HEK293 (cell line): ENCODE data around the gene GLB1L2.
"Not testable (repeated sequence)": the region's sequence is repeated elsewhere in the genome, so short reads cannot be mapped to it uniquely, and the experiment has no call there.

Experiments
- ZNF23 ChIP-seq: fragments of 450-650 bp; formaldehyde crosslinking; IDR thresholded peaks from 2 replicates; pipeline ENCODE4 v1.5.1; 2016; ENCODE audit warnings: missing biosample characterization, missing genetic modification characterization, borderline replicate concordance
- ZNF621 ChIP-seq: fragments of 450-650 bp; formaldehyde crosslinking; IDR thresholded peaks from 2 replicates; pipeline ENCODE4 v1.5.1; 2017; ENCODE audit warnings: missing biosample characterization, missing genetic modification characterization
- ZNF660 ChIP-seq: fragments of 450-650 bp; IDR thresholded peaks from 2 replicates; pipeline ENCODE4 v1.5.1; 2018; ENCODE audit warnings: missing biosample characterization, mild to moderate bottlenecking, missing genetic modification characterization
- TF ChIP-seq, protein P1 (sequence below): fragments of 450-650 bp; formaldehyde crosslinking; IDR thresholded peaks from 2 replicates; pipeline ENCODE4 v1.5.1; 2016; ENCODE audit warnings: missing biosample characterization, missing genetic modification characterization
- TF ChIP-seq, protein P2 (sequence below): fragments of 450-650 bp; formaldehyde crosslinking; IDR thresholded peaks from 2 replicates; pipeline ENCODE4 v1.5.1; 2016; ENCODE audit warnings: missing biosample characterization, missing genetic modification characterization
- TF ChIP-seq, protein P3 (sequence below): fragments of 450-650 bp; formaldehyde crosslinking; IDR thresholded peaks from 2 replicates; pipeline ENCODE4 v1.5.1; 2016; ENCODE audit warnings: missing biosample characterization, missing genetic modification characterization

DNA sequence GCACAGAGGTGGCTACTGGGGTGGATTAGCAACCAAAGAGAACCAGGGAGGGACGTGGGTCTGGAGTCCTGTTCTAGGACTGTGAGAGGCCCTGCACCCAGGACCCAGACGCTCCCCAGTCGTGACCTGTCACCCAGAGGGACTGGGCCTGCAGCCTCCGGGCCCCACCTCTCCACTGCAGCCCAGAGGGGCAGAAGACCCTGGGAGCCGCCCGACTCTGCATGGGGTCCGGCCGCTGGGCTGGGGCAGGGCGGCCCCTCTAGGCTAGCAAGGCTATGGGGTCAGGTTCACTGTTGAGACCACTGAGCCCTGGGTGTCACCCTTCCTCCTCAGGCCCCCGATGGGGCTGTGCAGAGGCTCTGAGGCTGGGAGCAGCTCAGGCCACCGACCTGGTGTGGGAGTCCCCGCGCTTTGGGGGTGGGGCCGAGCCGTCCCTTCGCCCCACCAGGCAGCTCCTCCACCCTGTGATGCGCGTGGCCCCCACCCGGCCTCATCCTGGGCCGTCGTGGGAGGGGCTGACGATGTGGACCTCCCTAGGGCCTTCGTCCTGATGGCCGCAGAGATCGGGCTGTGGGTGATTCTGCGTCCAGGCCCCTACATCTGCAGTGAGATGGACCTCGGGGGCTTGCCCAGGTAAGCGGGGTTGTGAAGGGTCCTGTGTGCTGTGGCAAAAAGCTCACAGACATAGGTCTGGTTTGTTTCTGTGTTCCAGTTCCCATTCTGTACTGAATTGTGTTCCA lies 12.9 kb downstream of the GLB1L2 start:
- TF ChIP-seq ZNF23 (tag by site-specific recombination); ZNF621; ZNF660 (tag by site-specific recombination): not testable (repeated sequence)
- TF ChIP-seq, protein P1, sequence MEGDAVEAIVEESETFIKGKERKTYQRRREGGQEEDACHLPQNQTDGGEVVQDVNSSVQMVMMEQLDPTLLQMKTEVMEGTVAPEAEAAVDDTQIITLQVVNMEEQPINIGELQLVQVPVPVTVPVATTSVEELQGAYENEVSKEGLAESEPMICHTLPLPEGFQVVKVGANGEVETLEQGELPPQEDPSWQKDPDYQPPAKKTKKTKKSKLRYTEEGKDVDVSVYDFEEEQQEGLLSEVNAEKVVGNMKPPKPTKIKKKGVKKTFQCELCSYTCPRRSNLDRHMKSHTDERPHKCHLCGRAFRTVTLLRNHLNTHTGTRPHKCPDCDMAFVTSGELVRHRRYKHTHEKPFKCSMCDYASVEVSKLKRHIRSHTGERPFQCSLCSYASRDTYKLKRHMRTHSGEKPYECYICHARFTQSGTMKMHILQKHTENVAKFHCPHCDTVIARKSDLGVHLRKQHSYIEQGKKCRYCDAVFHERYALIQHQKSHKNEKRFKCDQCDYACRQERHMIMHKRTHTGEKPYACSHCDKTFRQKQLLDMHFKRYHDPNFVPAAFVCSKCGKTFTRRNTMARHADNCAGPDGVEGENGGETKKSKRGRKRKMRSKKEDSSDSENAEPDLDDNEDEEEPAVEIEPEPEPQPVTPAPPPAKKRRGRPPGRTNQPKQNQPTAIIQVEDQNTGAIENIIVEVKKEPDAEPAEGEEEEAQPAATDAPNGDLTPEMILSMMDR (tag by site-specific recombination) = not testable (repeated sequence)
- TF ChIP-seq, protein P2, sequence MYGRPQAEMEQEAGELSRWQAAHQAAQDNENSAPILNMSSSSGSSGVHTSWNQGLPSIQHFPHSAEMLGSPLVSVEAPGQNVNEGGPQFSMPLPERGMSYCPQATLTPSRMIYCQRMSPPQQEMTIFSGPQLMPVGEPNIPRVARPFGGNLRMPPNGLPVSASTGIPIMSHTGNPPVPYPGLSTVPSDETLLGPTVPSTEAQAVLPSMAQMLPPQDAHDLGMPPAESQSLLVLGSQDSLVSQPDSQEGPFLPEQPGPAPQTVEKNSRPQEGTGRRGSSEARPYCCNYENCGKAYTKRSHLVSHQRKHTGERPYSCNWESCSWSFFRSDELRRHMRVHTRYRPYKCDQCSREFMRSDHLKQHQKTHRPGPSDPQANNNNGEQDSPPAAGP = not testable (repeated sequence)
- TF ChIP-seq, protein P3, sequence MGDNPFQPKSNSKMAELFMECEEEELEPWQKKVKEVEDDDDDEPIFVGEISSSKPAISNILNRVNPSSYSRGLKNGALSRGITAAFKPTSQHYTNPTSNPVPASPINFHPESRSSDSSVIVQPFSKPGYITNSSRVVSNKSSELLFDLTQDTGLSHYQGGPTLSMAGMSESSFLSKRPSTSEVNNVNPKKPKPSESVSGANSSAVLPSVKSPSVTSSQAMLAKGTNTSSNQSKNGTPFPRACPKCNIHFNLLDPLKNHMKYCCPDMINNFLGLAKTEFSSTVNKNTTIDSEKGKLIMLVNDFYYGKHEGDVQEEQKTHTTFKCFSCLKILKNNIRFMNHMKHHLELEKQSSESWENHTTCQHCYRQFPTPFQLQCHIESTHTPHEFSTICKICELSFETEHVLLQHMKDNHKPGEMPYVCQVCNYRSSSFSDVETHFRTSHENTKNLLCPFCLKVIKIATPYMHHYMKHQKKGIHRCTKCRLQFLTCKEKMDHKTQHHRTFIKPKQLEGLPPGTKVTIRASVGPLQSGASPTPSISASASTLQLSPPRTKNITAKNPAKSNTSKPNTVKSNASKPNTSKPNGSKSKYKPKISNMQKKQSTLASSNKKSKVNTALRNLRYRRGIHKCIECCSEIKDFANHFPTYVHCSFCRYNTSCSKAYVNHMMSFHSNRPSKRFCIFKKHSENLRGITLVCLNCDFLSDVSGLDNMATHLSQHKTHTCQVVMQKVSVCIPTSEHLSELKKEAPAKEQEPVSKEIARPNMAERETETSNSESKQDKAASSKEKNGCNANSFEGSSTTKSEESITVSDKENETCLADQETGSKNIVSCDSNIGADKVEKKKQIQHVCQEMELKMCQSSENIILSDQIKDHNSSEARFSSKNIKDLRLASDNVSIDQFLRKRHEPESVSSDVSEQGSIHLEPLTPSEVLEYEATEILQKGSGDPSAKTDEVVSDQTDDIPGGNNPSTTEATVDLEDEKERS = not testable (repeated sequence)
